Endothelial cell of umbilical vein (primary cell): ENCODE measurements around the gene SLC49A3.

Experiments used
- CTCF ChIP-seq, 2 donors: IDR thresholded peaks; 1 replicate in 1 of 2; 2 replicates in 1 of 2; pipeline ENCODE4 v1.5.1; 2011; ENCODE audit warnings: low read length in 2 of 2, mild to moderate bottlenecking in 2 of 2, moderate library complexity in 2 of 2, control low read depth in 1 of 2, inconsistent platforms in 1 of 2, low read depth in 1 of 2; ENCODE audit not compliant: insufficient read depth in 1 of 2; ENCODE audit errors: extremely low read depth in 1 of 2
- EZH2 ChIP-seq: IDR thresholded peaks from 2 replicates; pipeline ENCODE4 v1.6.1; 2012; ENCODE audit warnings: borderline replicate concordance, low read depth, mild to moderate bottlenecking, moderate library complexity, low read length, inconsistent platforms; ENCODE audit not compliant: severe bottlenecking
- MYC ChIP-seq: IDR thresholded peaks from one replicate; pipeline ENCODE4 v1.6.1; 2011; ENCODE audit warnings: mild to moderate bottlenecking, low read depth, low read length
- POLR2AphosphoS5 ChIP-seq: IDR thresholded peaks from 2 replicates; pipeline ENCODE4 v1.6.1; 2012; ENCODE audit warnings: low read depth, mild to moderate bottlenecking, control low read depth, low read length, moderate library complexity; ENCODE audit not compliant: insufficient read depth

- TF ChIP-seq CTCF (IDR thresholded peaks at IDR 0.05; ENCODE audit: extremely low read depth in 1 of 2, insufficient read depth in 1 of 2, low read depth in 1 of 2, low read length in 2 of 2) (no peak), EZH2 (no peak), MYC (no peak), POLR2AphosphoS5 (no peak)
Measured at GRCh38 chr4:658681-659667, 30.0 kb downstream of the SLC49A3 start.
